Activated T-helper 1 cell treated with anti-CD3 and anti-CD28 coated beads, Interleukin-12 subunit alpha, Interleukin-12 subunit beta, Interleukin-2, Interleukin-4 antibody, amounts not matched to agents 30 ng/mL and 10 ng/mL and 1 ng/mL, durations not matched to agents 14 hours and 24 hours and 36 hours (primary cell): Measurements from ENCODE around the gene PALM. TPM values are rescaled to one million over a fixed set of nuclear protein-coding genes. Genes with fewer than 3 reads are reported as not detected.

ENCODE experiments used
- DNase-seq: peaks from one replicate; pipeline ENCODE4 v3.0.0; 2021; ENCODE audit warnings: low spot score
- H3K27ac Mint-ChIP-seq: one replicate; pipeline ENCODE4 v1.8.0; 2021; ENCODE audit warnings: mild to moderate bottlenecking, mixed read lengths
- H3K27me3 Mint-ChIP-seq: one replicate; pipeline ENCODE4 v1.8.0; 2022; ENCODE audit warnings: mild to moderate bottlenecking, moderate library complexity, mixed read lengths; ENCODE audit not compliant: insufficient read depth
- H3K36me3 Mint-ChIP-seq: one replicate; pipeline ENCODE4 v1.8.0; 2021; ENCODE audit warnings: low read depth, mixed read lengths
- H3K4me1 Mint-ChIP-seq: one replicate; pipeline ENCODE4 v1.8.0; 2021; ENCODE audit warnings: low read depth, mixed read lengths
- H3K4me3 Mint-ChIP-seq: one replicate; pipeline ENCODE4 v1.8.0; 2021; ENCODE audit warnings: mild to moderate bottlenecking, moderate library complexity, mixed read lengths
- H3K9me3 Mint-ChIP-seq: one replicate; pipeline ENCODE4 v1.8.0; 2021; ENCODE audit warnings: mixed read lengths
- intact Hi-C: fragments of 100-400 bp; cut with micrococcal nuclease; formaldehyde crosslinking; loops from one replicate; pipeline ENCODE4 v1.15.1; 2024
- total RNA-seq: library from RNA; stranded (reverse); gene quantifications from 2 replicates; pipeline ENCODE4 v1.2.3, GENCODE V29; 2022

PALM gene
- total RNA-seq, 1 donor from 2014 or later: 0.18 TPM

DNA sequence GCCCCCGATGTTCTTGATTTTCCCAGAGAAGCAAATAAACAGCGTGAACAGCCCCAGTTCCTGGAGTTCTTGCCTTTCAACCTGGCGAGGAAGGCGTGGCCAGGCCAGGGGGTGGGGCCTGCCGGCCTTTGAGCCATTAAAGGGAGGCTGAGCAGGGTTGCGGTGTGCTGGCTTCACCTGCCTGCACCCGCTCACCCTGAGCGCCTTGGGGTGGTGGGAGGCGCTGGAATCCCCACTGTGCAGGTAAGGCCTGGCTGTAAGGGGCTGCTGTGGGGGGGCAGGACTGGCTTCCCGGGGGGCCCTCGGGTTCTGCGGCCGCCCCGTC is 39.5 kb downstream of the PALM start:
- intact Hi-C loops: no loop called here
- Mint-ChIP-seq H3K27ac (no peak overlapping the region), H3K9me3 (peaks cover 11% of the 10 kb centered on the region), H3K4me3 (no peak overlapping the region), H3K27me3 (no peaks in the 10 kb centered on the region), H3K36me3 (no peaks in the 10 kb centered on the region), H3K4me1 (no peaks in the 10 kb centered on the region)
- no peak for DNase-seq

- H3K4me1 Mint-ChIP-seq: no peaks in the 10 kb centered on the region
- H3K9me3 Mint-ChIP-seq: no peaks in the 10 kb centered on the region
- H3K27me3 Mint-ChIP-seq: no peaks in the 10 kb centered on the region
- DNase-seq: no peak
- H3K36me3 Mint-ChIP-seq: no peaks in the 10 kb centered on the region
- no peak overlapping the region for H3K4me3 Mint-ChIP-seq
- no peak overlapping the region for H3K27ac Mint-ChIP-seq
- intact Hi-C loops: no loop called here
Measured at GRCh38 chr19:749811-750210, 41.1 kb downstream of the PALM start.

DNA sequence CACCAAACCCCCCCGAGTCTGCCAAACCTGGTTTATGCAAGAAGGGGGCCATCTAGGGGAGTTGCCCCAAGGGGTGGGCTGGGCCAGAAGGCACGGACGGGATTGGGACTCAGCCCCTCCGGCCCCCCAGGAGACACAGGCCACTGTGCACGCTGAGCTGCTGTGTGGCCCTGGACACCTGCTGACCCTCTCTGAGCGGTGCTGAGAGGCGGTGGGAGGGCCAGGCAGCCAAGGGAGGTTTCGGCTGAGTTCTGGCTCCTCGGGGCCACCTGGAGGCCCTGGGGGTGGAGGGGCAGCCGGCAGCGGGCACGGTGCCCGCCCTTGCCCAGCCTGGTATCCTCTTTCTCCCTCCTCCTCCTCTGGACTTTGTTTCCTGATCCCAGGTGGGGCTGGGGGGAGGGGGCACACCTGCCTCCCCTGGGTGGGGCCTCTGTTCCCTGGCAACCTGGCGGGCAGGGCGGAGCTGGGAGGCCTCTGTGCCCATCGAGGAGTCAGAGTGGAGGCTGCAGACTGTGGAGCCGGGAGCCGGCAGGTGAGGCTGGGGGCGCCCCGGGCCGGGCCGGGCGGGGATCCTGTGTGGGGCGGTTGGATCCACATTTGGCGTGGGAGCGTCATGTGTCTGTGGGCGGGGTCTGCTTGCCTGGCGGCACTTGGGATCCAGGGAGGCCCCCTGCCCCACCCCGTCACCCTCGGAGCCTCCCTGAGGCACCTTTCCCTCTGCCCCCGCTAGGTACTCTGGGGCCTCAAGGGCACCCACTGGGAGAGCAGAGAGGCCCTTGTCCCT is 42.1 kb downstream of the PALM start, which contains the start of gene MISP:
Gene MISP (plus strand): TSS at position 473 of the 784 bp plus-strand sequence. CDS start 5,835 bp downstream, outside the sequence.
- intact Hi-C loops: no loop called here
- H3K9me3 Mint-ChIP-seq: no peaks in the 10 kb centered on the region
- H3K36me3 Mint-ChIP-seq: no peaks in the 10 kb centered on the region
- no peak within 1 kb of the TSS for H3K4me3 Mint-ChIP-seq
- H3K27ac Mint-ChIP-seq: no peak within 1 kb of the TSS
- no peak for DNase-seq
- H3K4me1 Mint-ChIP-seq: no peaks in the 10 kb centered on the region
- H3K27me3 Mint-ChIP-seq: no peaks in the 10 kb centered on the region

GRCh38 chr19:751501-752341 is 43.0 kb downstream of the PALM start:
- intact Hi-C loops: no loop called here
- no peaks in the 10 kb centered on the region for H3K4me1 Mint-ChIP-seq
- H3K4me3 Mint-ChIP-seq: no peak overlapping the region
- H3K27ac Mint-ChIP-seq: no peak overlapping the region
- H3K9me3 Mint-ChIP-seq: no peaks in the 10 kb centered on the region
- H3K36me3 Mint-ChIP-seq: no peaks in the 10 kb centered on the region
- no peaks in the 10 kb centered on the region for H3K27me3 Mint-ChIP-seq
- DNase-seq: no peak

DNA sequence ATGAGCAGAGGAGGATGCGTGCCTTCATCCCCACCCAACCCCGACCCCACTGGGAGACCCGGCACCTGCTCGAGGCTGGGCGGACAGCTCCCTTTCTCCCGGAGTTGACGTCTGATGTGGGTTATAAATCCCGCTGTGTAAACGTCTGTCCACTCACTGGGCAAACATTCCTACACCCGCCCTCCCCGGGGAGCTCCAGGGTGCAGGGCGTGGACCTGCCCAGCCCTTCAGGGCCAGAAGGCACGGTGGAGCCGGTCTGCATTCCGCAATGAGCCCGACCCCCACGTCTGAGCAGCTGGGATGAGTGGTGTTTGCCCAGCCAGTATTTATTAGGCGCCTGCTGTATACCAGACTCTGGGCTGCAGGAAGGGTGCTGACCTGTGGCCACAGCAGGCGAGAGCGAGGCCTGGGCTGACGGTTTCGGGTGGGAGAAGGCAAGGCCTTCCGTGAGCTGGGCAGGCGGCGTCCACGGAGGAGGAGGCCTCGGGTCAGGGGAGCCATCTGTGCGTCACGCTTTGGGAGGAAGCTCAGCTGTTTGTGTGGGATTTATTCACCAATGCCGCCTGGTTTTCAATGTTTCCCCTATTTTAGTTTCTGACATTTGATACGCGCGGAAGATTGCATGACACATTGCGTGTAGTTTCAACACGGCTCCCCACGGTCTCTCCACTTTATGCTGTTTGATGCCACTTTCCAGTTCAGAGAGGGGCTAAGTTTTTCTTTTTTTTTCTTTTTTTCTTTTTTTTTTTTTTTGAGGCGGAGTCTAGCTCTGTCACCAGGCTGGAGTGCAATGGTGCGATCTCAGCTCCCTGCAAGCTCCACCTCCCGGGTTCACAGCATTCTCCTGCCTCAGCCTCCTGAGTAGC is 44.1 kb downstream of the PALM start:
- H3K9me3 Mint-ChIP-seq: no peaks in the 10 kb centered on the region
- H3K27ac Mint-ChIP-seq: no peak overlapping the region
- H3K36me3 Mint-ChIP-seq: no peaks in the 10 kb centered on the region
- DNase-seq: no peak
- no peaks in the 10 kb centered on the region for H3K4me1 Mint-ChIP-seq
- H3K4me3 Mint-ChIP-seq: no peak overlapping the region
- H3K27me3 Mint-ChIP-seq: no peaks in the 10 kb centered on the region
- intact Hi-C loops: no loop called here

GRCh38 chr19:754530-754929 is 45.8 kb downstream of the PALM start:
- H3K36me3 Mint-ChIP-seq: no peaks in the 10 kb centered on the region
- intact Hi-C loops: no loop called here
- H3K9me3 Mint-ChIP-seq: peaks cover under 1% of the 10 kb centered on the region
- no peak for DNase-seq
- no peak overlapping the region for H3K4me3 Mint-ChIP-seq
- H3K27ac Mint-ChIP-seq: no peak overlapping the region
- no peaks in the 10 kb centered on the region for H3K27me3 Mint-ChIP-seq
- no peaks in the 10 kb centered on the region for H3K4me1 Mint-ChIP-seq

DNA sequence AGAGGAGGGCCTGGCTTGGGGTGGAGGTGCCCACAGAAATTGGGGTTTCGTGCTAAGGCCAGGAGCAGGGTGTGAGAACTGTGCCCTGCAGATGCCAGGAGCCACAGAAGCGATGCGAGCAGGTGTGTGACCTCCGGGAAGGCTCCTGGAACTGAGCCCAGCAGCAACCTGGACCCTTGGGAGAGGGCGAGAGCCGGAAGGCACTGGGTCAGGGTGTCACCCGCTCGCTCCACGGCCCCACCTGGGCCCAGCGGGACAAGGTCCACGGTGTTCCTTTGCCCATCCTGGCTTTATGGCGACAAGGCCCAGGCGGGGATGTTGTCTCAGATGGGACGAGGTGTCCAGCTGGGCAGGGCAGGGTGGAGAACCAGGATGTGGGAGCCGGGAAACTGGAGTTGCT is 46.3 kb downstream of the PALM start:
- H3K4me3 Mint-ChIP-seq: no peak overlapping the region
- no peaks in the 10 kb centered on the region for H3K27me3 Mint-ChIP-seq
- H3K9me3 Mint-ChIP-seq: peaks cover 5% of the 10 kb centered on the region
- H3K4me1 Mint-ChIP-seq: no peaks in the 10 kb centered on the region
- intact Hi-C loops: no loop called here
- no peak for DNase-seq
- H3K27ac Mint-ChIP-seq: no peak overlapping the region
- no peaks in the 10 kb centered on the region for H3K36me3 Mint-ChIP-seq

DNA sequence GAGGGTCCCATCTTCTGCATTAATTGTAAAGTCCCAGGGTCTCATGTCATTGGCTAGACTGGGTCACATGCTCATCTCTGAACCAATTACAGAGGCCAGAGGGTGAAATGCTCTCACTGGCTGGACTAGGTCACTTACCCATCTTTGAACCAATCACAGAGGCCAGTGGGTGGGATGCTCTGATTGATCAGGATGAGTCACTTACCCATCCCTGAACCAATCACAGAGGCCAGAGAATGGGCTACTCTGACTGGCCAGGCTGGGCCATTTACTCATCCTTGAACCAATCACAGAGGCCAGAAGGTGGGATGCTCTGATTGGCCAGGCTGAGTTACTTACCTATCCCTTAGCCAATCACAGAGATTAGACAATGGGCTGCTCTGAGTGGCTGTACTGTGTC is 47.5 kb downstream of the PALM start:
- no peaks in the 10 kb centered on the region for H3K4me1 Mint-ChIP-seq
- peaks cover 5% of the 10 kb centered on the region for H3K9me3 Mint-ChIP-seq
- no peak overlapping the region for H3K27ac Mint-ChIP-seq
- H3K4me3 Mint-ChIP-seq: no peak overlapping the region
- no peaks in the 10 kb centered on the region for H3K36me3 Mint-ChIP-seq
- no peaks in the 10 kb centered on the region for H3K27me3 Mint-ChIP-seq
- intact Hi-C loops: no loop called here
- no peak for DNase-seq

DNA sequence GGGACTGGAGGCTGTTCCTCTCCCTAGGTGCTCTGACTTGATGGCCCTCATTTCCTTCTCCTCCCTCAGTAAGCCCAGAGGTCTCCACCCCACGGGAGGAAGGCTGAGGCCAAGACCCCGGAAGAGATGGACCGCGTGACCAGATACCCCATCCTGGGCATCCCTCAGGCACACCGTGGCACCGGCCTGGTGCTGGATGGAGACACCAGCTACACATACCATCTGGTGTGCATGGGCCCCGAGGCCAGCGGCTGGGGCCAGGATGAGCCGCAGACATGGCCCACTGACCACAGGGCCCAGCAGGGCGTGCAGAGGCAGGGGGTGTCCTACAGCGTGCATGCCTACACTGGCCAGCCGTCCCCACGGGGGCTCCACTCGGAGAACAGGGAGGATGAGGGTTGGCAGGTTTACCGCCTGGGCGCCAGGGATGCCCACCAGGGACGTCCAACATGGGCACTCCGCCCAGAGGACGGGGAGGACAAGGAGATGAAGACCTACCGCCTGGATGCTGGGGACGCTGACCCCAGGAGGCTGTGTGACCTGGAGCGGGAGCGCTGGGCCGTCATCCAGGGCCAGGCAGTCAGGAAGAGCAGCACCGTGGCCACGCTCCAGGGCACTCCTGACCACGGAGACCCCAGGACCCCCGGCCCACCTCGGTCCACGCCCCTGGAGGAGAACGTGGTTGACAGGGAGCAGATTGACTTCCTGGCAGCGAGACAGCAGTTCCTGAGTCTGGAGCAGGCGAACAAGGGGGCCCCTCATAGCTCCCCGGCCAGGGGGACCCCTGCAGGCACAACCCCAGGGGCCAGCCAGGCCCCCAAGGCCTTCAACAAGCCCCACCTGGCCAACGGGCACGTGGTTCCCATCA is 48.3 kb downstream of the PALM start:
- no peaks in the 10 kb centered on the region for H3K4me1 Mint-ChIP-seq
- H3K27ac Mint-ChIP-seq: no peak overlapping the region
- no peak for DNase-seq
- H3K9me3 Mint-ChIP-seq: peaks cover 5% of the 10 kb centered on the region
- intact Hi-C loops: no loop called here
- no peaks in the 10 kb centered on the region for H3K36me3 Mint-ChIP-seq
- H3K4me3 Mint-ChIP-seq: no peak overlapping the region
- no peaks in the 10 kb centered on the region for H3K27me3 Mint-ChIP-seq

- peaks cover 5% of the 10 kb centered on the region for H3K9me3 Mint-ChIP-seq
- H3K27me3 Mint-ChIP-seq: no peaks in the 10 kb centered on the region
- H3K27ac Mint-ChIP-seq: no peak overlapping the region
- no peak for DNase-seq
- H3K4me3 Mint-ChIP-seq: no peak overlapping the region
- no peaks in the 10 kb centered on the region for H3K36me3 Mint-ChIP-seq
- H3K4me1 Mint-ChIP-seq: no peaks in the 10 kb centered on the region
- intact Hi-C loops: no loop called here
Measured at GRCh38 chr19:757811-758668, 49.3 kb downstream of the PALM start.

DNA sequence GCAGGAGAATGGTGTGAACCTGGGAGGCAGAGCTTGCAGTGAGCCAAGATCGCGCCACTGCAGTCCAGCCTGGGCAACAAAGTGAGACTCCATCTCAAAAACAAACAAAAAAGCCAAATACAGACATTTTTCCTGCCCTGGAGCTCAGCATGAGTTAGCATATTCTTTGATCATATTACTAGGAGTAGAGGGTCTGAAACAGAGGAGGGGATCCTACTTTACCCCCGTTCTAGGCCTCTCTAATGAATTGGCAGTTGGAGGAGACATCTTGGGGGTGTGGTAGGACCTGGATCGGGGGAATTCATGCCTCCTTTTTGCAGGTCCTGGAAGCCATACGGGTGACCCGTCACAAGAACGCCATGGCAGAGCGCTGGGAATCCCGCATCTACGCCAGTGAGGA is 54.4 kb downstream of the PALM start:
- no peak overlapping the region for H3K27ac Mint-ChIP-seq
- intact Hi-C loops: no loop called here
- H3K36me3 Mint-ChIP-seq: no peaks in the 10 kb centered on the region
- DNase-seq: no peak
- no peak overlapping the region for H3K4me3 Mint-ChIP-seq
- peaks cover 5% of the 10 kb centered on the region for H3K9me3 Mint-ChIP-seq
- no peaks in the 10 kb centered on the region for H3K27me3 Mint-ChIP-seq
- H3K4me1 Mint-ChIP-seq: no peaks in the 10 kb centered on the region
